Ovary (tissue), 3 donors: ENCODE results near the gene NME9.

Experiments used
- EP300 ChIP-seq: sonication (generic); formaldehyde crosslinking; IDR thresholded peaks from one replicate; pipeline ENCODE4 v1.6.1; 2017; ENCODE audit warnings: antibody characterized with exemption
- POLR2A ChIP-seq: fragments of 450-650 bp; IDR thresholded peaks from one replicate; pipeline ENCODE4 v1.6.1; 2017; ENCODE audit warnings: antibody characterized with exemption, mild to moderate bottlenecking, moderate library complexity
- TF ChIP-seq, protein P1 (sequence below), 3 donors: fragments of 450-650 bp in 2 of 3; fragments of 200-600 bp in 1 of 3; IDR thresholded peaks; one replicate each; pipeline versions ENCODE4 v1.5.1 to v1.8.0; 2016 to 2022; ENCODE audit warnings: antibody characterized with exemption in 3 of 3, mild to moderate bottlenecking in 1 of 3
- donor health status: DM: no; HTN: no; CAD: no.

DNA sequence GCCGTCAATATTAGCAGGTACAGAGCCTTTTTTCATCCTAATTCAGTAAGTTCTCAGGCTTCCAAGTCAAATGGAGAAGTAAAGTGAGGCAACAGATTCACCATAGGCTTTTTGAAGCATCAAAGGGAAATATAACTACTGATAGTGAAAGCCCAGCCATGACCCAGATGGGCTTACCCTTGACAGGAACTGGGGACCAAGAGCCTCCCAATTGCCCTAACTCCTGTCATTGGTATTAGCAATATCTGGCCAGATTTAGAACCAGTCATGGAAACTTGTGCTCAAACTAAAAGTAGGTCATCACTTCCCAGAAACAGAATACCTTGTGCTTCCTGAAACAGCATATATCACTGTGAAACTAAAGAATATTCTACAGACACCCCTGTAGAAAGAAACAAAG, 33.0 kb downstream of the NME9 start:
- TF ChIP-seq, protein P1, sequence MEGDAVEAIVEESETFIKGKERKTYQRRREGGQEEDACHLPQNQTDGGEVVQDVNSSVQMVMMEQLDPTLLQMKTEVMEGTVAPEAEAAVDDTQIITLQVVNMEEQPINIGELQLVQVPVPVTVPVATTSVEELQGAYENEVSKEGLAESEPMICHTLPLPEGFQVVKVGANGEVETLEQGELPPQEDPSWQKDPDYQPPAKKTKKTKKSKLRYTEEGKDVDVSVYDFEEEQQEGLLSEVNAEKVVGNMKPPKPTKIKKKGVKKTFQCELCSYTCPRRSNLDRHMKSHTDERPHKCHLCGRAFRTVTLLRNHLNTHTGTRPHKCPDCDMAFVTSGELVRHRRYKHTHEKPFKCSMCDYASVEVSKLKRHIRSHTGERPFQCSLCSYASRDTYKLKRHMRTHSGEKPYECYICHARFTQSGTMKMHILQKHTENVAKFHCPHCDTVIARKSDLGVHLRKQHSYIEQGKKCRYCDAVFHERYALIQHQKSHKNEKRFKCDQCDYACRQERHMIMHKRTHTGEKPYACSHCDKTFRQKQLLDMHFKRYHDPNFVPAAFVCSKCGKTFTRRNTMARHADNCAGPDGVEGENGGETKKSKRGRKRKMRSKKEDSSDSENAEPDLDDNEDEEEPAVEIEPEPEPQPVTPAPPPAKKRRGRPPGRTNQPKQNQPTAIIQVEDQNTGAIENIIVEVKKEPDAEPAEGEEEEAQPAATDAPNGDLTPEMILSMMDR (IDR thresholded peaks at IDR 0.05), result no peak
- no peak for TF ChIP-seq POLR2A
- no peak for TF ChIP-seq EP300
